ENCODE data around the gene ACTR6. TPM values are rescaled to one million over a fixed set of nuclear protein-coding genes. Genes with fewer than 3 reads are reported as not detected.
"Not testable (repeated sequence)": the region's sequence is repeated elsewhere in the genome, so short reads cannot be mapped to it uniquely, and the experiment has no call there.

ACTR6 gene
- total RNA-seq, 6 donors from 2014 or later, result 3.6 to 27.7 (median 16.3) TPM

- Histone ChIP-seq H3K4me3 (no peak overlapping the region), H3K27me3 (no peaks in the 10 kb centered on the region), H3K36me3 (peaks cover 4 to 78% (median 16%) of the 10 kb centered on the region in 4 donors), H3K9me3 (no peaks in the 10 kb centered on the region), H3K4me1 (no peaks in the 10 kb centered on the region), H3K27ac (no peak overlapping the region)
- TF ChIP-seq CTCF (IDR thresholded peaks at IDR 0.05) (no peak), POLR2AphosphoS5 (IDR thresholded peaks at IDR 0.05) (no peak)
- ATAC-seq (ENCODE audit: low FRiP score in 2 of 2) (no peak), DNase-seq (no peak)
- WGBS, 2 donors, result 87 to 94% methylated on average over 3 to 4 of the region's 4 CpGs
These were observed 15.7 kb downstream of the ACTR6 start for GRCh38 chr12:100216337-100216736.

- no peaks in the 10 kb centered on the region for H3K4me1 ChIP-seq
- H3K36me3 ChIP-seq, result peaks cover 4 to 82% (median 19%) of the 10 kb centered on the region in 4 donors
- DNase-seq (no peak), ATAC-seq (ENCODE audit: low FRiP score in 2 of 2) (no peak)
- no peak overlapping the region for H3K4me3 ChIP-seq
- H3K9me3 ChIP-seq, result no peaks in the 10 kb centered on the region
- WGBS, 2 donors, result 81 to 85% methylated on average over 5 of the region's 5 CpGs
- TF ChIP-seq POLR2A (IDR thresholded peaks at IDR 0.05) (no peak), EP300 (IDR thresholded peaks at IDR 0.05) (no peak)
- H3K27me3 ChIP-seq, result no peaks in the 10 kb centered on the region
- H3K27ac ChIP-seq, result no peak overlapping the region
These were observed 18.9 kb downstream of the ACTR6 start for GRCh38 chr12:100219328-100220109.

GRCh38 chr12:100221523-100221922 lies 20.9 kb downstream of the ACTR6 start:
- DNase-seq (no peak), ATAC-seq (ENCODE audit: low FRiP score in 2 of 2) (no peak)
- WGBS, 2 donors, result 61 to 80% methylated on average over 3 of the region's 3 CpGs
- Histone ChIP-seq H3K9me3 (no peaks in the 10 kb centered on the region), H3K27me3 (no peaks in the 10 kb centered on the region), H3K4me1 (no peaks in the 10 kb centered on the region), H3K4me3 (no peak overlapping the region), H3K27ac (no peak overlapping the region), H3K36me3 (peaks cover 4 to 82% (median 23%) of the 10 kb centered on the region in 4 donors)
- TF ChIP-seq CTCF (IDR thresholded peaks at IDR 0.05), result no peak
- TF ChIP-seq POLR2AphosphoS5 (IDR thresholded peaks at IDR 0.05), result no peak
- TF ChIP-seq EP300 (IDR thresholded peaks at IDR 0.05), result no peak
- no peak for TF ChIP-seq POLR2A (IDR thresholded peaks at IDR 0.05)

GRCh38 chr12:100222173-100222572 lies 21.6 kb downstream of the ACTR6 start:
- H3K36me3 ChIP-seq, result peaks cover 4 to 79% (median 23%) of the 10 kb centered on the region in 4 donors
- not testable (repeated sequence) for ATAC-seq (ENCODE audit: low FRiP score in 2 of 2); H3K4me1 ChIP-seq; DNase-seq; H3K4me3 ChIP-seq; H3K27me3 ChIP-seq; H3K9me3 ChIP-seq; H3K27ac ChIP-seq
- 96 to 98% methylated on average over 6 of the region's 6 CpGs for whole genome bisulfite sequencing, 2 donors

- H3K36me3 ChIP-seq, result peaks cover 0 to 49% (median 15%) of the 10 kb centered on the region in 4 donors
- no peak for ATAC-seq (ENCODE audit: low FRiP score in 2 of 2)
These were observed 24.9 kb downstream of the ACTR6 start for GRCh38 chr12:100225491-100225890.

More at GRCh38 chr12:100225491-100225890, 24.9 kb downstream of the ACTR6 start:
- DNase-seq, result no peak
- H3K9me3 ChIP-seq, result no peaks in the 10 kb centered on the region
- no peak overlapping the region for H3K4me3 ChIP-seq
- no peaks in the 10 kb centered on the region for H3K27me3 ChIP-seq
- TF ChIP-seq EP300 (IDR thresholded peaks at IDR 0.05) (no peak), POLR2AphosphoS5 (IDR thresholded peaks at IDR 0.05) (no peak), CTCF (IDR thresholded peaks at IDR 0.05) (no peak), POLR2A (IDR thresholded peaks at IDR 0.05) (no peak)
- peaks cover 0 to 5% (median 2%) of the 10 kb centered on the region in 4 donors for H3K4me1 ChIP-seq
- H3K27ac ChIP-seq, result no peak overlapping the region
